ENCODE measurements around the gene ADAM12. TPM values are rescaled to one million over a fixed set of nuclear protein-coding genes. Genes with fewer than 3 reads are reported as not detected.
"Not testable (repeated sequence)": the region's sequence is repeated elsewhere in the genome, so short reads cannot be mapped to it uniquely, and the experiment has no call there.

ADAM12 gene
- total RNA-seq, 2 experiments from 2014 or later, result 0.60 to 1.6 TPM

DNA sequence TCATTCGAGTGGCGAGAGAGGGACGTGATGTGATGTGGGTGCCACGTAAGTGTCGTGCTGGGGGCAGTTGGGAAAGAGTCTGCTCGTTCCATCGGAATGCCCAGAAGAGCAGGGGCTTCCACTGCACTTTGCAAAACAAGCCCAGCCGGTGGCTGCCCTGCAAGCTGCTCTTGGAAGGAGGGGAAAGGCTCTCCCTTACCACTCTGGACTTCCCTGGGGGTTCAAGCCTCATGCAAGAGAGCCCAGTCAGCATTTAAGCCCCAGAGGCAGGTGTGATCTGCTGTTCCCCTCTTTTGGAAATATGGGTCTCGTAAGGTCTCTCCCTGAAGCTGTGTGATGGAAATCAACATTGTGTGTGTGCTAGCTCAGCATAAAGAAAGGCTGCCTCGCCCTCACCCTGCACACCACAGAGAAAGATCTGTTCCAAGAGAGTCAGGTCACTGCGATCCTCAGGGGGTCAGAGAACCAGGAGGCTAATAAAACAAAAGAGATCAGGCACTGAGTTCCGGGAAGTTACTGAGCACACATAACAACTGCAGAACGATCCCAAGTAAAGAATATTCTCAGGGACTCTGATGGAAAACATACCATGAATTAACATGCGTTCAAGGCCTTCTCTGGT is 212.5 kb downstream of the ADAM12 start:
- no peak overlapping the region for H3K27ac Mint-ChIP-seq
- DNase-seq (no peak), ATAC-seq (no peak)
- no peaks in the 10 kb centered on the region for H3K36me3 Mint-ChIP-seq (ENCODE audit: low read depth)
- H3K9me3 Mint-ChIP-seq (ENCODE audit: insufficient read depth), result no peaks in the 10 kb centered on the region
- POLR2A ChIA-PET, result no interaction called here
- H3K4me3 Mint-ChIP-seq, result no peak overlapping the region
- no peaks in the 10 kb centered on the region for H3K4me1 Mint-ChIP-seq (ENCODE audit: low read depth)
- no peaks in the 10 kb centered on the region for H3K27me3 Mint-ChIP-seq (ENCODE audit: low read depth)
- CTCF ChIA-PET, result no interaction called here

GRCh38 chr10:126172755-126173154 is 215.5 kb downstream of the ADAM12 start:
- CTCF ChIA-PET; DNase-seq; H3K36me3 Mint-ChIP-seq (ENCODE audit: low read depth); H3K27me3 Mint-ChIP-seq (ENCODE audit: low read depth); ATAC-seq; POLR2A ChIA-PET; H3K27ac Mint-ChIP-seq; H3K4me3 Mint-ChIP-seq; H3K9me3 Mint-ChIP-seq (ENCODE audit: insufficient read depth); H3K4me1 Mint-ChIP-seq (ENCODE audit: low read depth): not testable (repeated sequence)

GRCh38 chr10:126171555-126171954 is 216.7 kb downstream of the ADAM12 start:
- Mint-ChIP-seq H3K27ac (no peak overlapping the region), H3K4me1 (ENCODE audit: low read depth) (no peaks in the 10 kb centered on the region), H3K27me3 (ENCODE audit: low read depth) (no peaks in the 10 kb centered on the region), H3K4me3 (no peak overlapping the region), H3K36me3 (ENCODE audit: low read depth) (no peaks in the 10 kb centered on the region), H3K9me3 (ENCODE audit: insufficient read depth) (no peaks in the 10 kb centered on the region)
- ATAC-seq (no peak), DNase-seq (no peak)
- ChIA-PET CTCF (no interaction called here), POLR2A (no interaction called here)

DNA sequence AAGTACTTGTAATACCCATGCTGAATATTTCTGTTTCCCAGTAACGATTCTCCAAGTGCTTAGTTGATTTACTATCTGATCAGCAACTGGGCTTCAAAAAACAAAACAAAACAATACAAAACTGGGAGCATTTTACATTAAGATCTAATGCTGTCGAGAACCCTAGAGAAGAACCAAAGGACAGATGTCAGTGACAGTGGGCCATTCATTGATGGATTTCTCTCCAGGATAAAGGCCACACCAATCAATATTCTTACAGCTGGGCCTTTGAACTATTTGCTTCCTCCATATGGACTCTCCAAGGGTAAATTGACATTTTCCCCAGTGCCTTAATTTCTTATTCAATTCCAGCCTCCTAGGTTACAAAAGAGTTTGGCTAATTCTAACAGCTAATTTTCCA is 217.5 kb downstream of the ADAM12 start:
- Mint-ChIP-seq H3K36me3 (ENCODE audit: low read depth) (no peaks in the 10 kb centered on the region), H3K27me3 (ENCODE audit: low read depth) (no peaks in the 10 kb centered on the region), H3K27ac (no peak overlapping the region), H3K9me3 (ENCODE audit: insufficient read depth) (no peaks in the 10 kb centered on the region), H3K4me3 (no peak overlapping the region), H3K4me1 (ENCODE audit: low read depth) (no peaks in the 10 kb centered on the region)
- ATAC-seq (no peak), DNase-seq (no peak)
- ChIA-PET CTCF (no interaction called here), POLR2A (no interaction called here)

DNA sequence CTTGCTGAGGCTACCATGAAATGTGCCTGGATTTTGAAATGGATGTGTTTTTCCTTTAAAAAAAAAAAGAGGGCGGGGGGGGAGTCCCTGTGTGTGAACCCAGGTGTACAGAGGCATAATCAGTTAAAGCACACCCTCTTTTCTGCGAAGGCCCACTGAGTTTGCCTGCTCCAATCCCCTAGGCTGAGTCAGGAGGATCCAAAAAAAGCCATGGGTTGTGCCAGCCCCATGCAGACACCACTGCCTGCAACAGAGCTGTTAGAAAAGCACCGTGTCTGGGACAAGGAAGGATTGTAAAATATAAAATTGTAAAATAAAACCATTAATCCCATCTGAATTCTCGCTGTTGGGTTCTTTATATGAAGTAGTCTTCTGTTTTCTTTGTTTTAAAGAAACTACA is 217.9 kb downstream of the ADAM12 start:
- no peak overlapping the region for H3K4me3 Mint-ChIP-seq
- H3K9me3 Mint-ChIP-seq (ENCODE audit: insufficient read depth), result no peaks in the 10 kb centered on the region
- ChIA-PET CTCF (no interaction called here), POLR2A (no interaction called here)
- H3K27ac Mint-ChIP-seq, result no peak overlapping the region
- no peaks in the 10 kb centered on the region for H3K36me3 Mint-ChIP-seq (ENCODE audit: low read depth)
- no peak for DNase-seq
- no peaks in the 10 kb centered on the region for H3K4me1 Mint-ChIP-seq (ENCODE audit: low read depth)
- H3K27me3 Mint-ChIP-seq (ENCODE audit: low read depth), result no peaks in the 10 kb centered on the region
- ATAC-seq, result no peak

DNA sequence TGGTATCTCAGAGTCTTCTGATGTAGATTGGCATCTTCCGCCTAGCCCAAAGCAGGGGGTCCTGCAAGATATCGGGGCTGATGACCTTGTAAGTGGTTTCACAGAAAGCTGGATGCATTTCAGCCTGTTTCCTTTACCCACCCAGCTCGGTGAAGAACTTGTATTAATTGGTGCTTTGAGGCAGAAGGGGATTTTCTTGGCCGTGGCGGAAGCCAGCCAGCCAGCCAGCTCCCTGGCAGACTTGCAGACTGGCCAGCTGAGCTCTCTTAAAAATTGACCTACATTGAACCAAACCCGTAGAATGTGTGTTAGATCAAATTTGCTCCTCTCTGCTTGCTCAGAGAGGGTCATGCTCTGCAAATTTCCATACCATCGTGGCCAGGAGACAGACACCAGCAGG is 218.4 kb downstream of the ADAM12 start:
- H3K4me1 Mint-ChIP-seq (ENCODE audit: low read depth), result no peaks in the 10 kb centered on the region
- H3K36me3 Mint-ChIP-seq (ENCODE audit: low read depth), result no peaks in the 10 kb centered on the region
- H3K27ac Mint-ChIP-seq, result no peak overlapping the region
- POLR2A ChIA-PET, result no interaction called here
- no peaks in the 10 kb centered on the region for H3K27me3 Mint-ChIP-seq (ENCODE audit: low read depth)
- ATAC-seq (no peak), DNase-seq (no peak)
- CTCF ChIA-PET, result no interaction called here
- no peak overlapping the region for H3K4me3 Mint-ChIP-seq
- H3K9me3 Mint-ChIP-seq (ENCODE audit: insufficient read depth), result no peaks in the 10 kb centered on the region

- DNase-seq (no peak), ATAC-seq (no peak)
- no peak overlapping the region for H3K27ac Mint-ChIP-seq
- no peaks in the 10 kb centered on the region for H3K36me3 Mint-ChIP-seq (ENCODE audit: low read depth)
- ChIA-PET CTCF (no interaction called here), POLR2A (no interaction called here)
- no peaks in the 10 kb centered on the region for H3K4me1 Mint-ChIP-seq (ENCODE audit: low read depth)
- H3K27me3 Mint-ChIP-seq (ENCODE audit: low read depth), result no peaks in the 10 kb centered on the region
- no peak overlapping the region for H3K4me3 Mint-ChIP-seq
- H3K9me3 Mint-ChIP-seq (ENCODE audit: insufficient read depth), result no peaks in the 10 kb centered on the region
These were observed 221.5 kb downstream of the ADAM12 start for GRCh38 chr10:126166797-126167196.

DNA sequence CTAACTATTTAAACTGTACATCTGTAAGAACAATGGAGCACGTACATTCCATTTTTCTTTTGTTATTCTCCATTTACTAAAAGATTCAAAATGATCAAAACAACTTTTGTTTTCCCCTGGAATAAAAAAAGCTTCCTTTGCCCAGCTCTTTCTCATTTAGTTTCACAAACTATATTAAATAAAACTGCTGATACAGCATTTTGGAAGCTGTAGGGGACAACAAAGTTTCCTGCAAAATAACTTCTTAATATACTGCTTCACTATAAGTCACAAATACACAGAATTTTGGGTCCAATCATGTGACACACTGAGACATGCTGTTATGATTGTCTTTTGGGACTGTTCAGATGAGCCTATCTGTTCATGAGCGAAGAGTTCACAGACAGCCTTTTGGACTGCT is 222.4 kb downstream of the ADAM12 start:
- Mint-ChIP-seq H3K27ac (no peak overlapping the region), H3K4me1 (ENCODE audit: low read depth) (no peaks in the 10 kb centered on the region), H3K36me3 (ENCODE audit: low read depth) (no peaks in the 10 kb centered on the region), H3K4me3 (no peak overlapping the region), H3K9me3 (ENCODE audit: insufficient read depth) (no peaks in the 10 kb centered on the region), H3K27me3 (ENCODE audit: low read depth) (no peaks in the 10 kb centered on the region)
- ChIA-PET CTCF (no interaction called here), POLR2A (no interaction called here)
- ATAC-seq (no peak), DNase-seq (no peak)

DNA sequence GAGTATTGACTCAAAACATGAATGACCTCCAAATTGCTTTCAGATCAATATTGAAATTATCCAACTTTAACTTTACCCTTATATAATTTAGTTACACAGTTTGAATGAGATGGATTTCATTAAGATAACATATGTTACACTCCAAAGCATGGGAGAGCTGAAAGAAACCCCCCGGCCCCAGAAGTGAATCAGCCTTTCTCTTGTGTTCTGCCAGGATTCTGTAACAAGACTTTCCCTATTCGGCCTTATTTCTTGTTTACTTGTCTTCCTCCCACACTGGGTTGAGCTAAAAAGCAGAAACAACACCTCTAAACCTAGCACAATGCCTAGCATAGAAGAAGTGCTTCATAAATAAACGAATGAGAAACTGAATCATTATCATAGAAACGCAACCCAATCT is 224.8 kb downstream of the ADAM12 start:
- Mint-ChIP-seq H3K27me3 (ENCODE audit: low read depth) (no peaks in the 10 kb centered on the region), H3K4me3 (no peak overlapping the region), H3K4me1 (ENCODE audit: low read depth) (no peaks in the 10 kb centered on the region), H3K27ac (no peak overlapping the region), H3K36me3 (ENCODE audit: low read depth) (no peaks in the 10 kb centered on the region), H3K9me3 (ENCODE audit: insufficient read depth) (no peaks in the 10 kb centered on the region)
- POLR2A ChIA-PET, result no interaction called here
- DNase-seq (no peak), ATAC-seq (no peak)
- CTCF ChIA-PET, result no interaction called here

- Mint-ChIP-seq H3K27me3 (ENCODE audit: low read depth) (no peaks in the 10 kb centered on the region), H3K4me3 (no peak overlapping the region), H3K4me1 (ENCODE audit: low read depth) (no peaks in the 10 kb centered on the region), H3K9me3 (ENCODE audit: insufficient read depth) (no peaks in the 10 kb centered on the region), H3K36me3 (ENCODE audit: low read depth) (no peaks in the 10 kb centered on the region), H3K27ac (no peak overlapping the region)
- ATAC-seq (no peak), DNase-seq (no peak)
- ChIA-PET POLR2A (no interaction called here), CTCF (no interaction called here)
These were observed 226.6 kb downstream of the ADAM12 start for GRCh38 chr10:126161691-126162090.

GRCh38 chr10:126160971-126161630 is 227.2 kb downstream of the ADAM12 start:
- ChIA-PET POLR2A (no interaction called here), CTCF (no interaction called here)
- no peaks in the 10 kb centered on the region for H3K27me3 Mint-ChIP-seq (ENCODE audit: low read depth)
- ATAC-seq, result no peak
- H3K27ac Mint-ChIP-seq, result no peak overlapping the region
- no peak for DNase-seq
- no peaks in the 10 kb centered on the region for H3K36me3 Mint-ChIP-seq (ENCODE audit: low read depth)
- no peaks in the 10 kb centered on the region for H3K4me1 Mint-ChIP-seq (ENCODE audit: low read depth)
- no peaks in the 10 kb centered on the region for H3K9me3 Mint-ChIP-seq (ENCODE audit: insufficient read depth)
- H3K4me3 Mint-ChIP-seq, result no peak overlapping the region

DNA sequence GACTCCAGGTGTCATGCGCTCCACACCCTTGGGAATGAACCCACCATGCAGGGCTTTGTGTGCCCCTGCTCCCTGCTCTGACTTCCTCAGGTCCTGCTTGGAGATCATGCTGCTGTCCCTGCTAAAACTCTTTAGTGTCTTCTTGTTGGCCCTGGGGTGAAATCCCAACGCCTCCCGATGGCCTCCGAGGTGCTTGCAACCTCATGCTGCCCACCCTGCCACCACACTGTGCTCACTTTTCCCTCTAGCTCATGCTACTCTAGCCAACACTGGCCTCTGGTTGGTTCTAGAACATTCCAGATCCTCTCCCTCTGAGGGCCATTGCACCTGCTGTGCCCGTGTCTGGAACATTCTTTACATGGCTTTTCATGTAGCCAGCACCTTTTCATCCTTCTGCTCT is 227.7 kb downstream of the ADAM12 start:
- ChIA-PET POLR2A (no interaction called here), CTCF (no interaction called here)
- Mint-ChIP-seq H3K36me3 (ENCODE audit: low read depth) (no peaks in the 10 kb centered on the region), H3K4me3 (no peak overlapping the region), H3K27ac (no peak overlapping the region), H3K4me1 (ENCODE audit: low read depth) (no peaks in the 10 kb centered on the region), H3K27me3 (ENCODE audit: low read depth) (no peaks in the 10 kb centered on the region), H3K9me3 (ENCODE audit: insufficient read depth) (no peaks in the 10 kb centered on the region)
- ATAC-seq (no peak), DNase-seq (no peak)

Measured in activated CD8-positive, alpha-beta T cell treated with anti-CD3 and anti-CD28 coated beads, Interleukin-2, amount 10 ng/mL, durations not matched to agents 7 days and 5 days (primary cell).